NCI-H1092 treated with DMSO at 0.1 percent for 48 hours (cell line): ENCODE data around the gene FREM1.

ENCODE experiments used
- DNase-seq: peaks from one replicate; lab custom pipeline; 2025; lab: John Stamatoyannopoulos, UW

The FREM1 gene

GRCh38 chr9:14870090-14870489 is 40.1 kb downstream of the FREM1 start:
- DNase-seq, result no peak

- DNase-seq, result no peak
Observed at GRCh38 chr9:14869671-14870070, 40.6 kb downstream of the FREM1 start.

GRCh38 chr9:14868772-14869583 is 41.2 kb downstream of the FREM1 start:
- no peak for DNase-seq

- no peak for DNase-seq
Observed at GRCh38 chr9:14868418-14868771, 41.8 kb downstream of the FREM1 start.

GRCh38 chr9:14866200-14866749 is 44.0 kb downstream of the FREM1 start:
- DNase-seq, result no peak

- DNase-seq, result no peak
Observed at GRCh38 chr9:14864309-14864708, 45.9 kb downstream of the FREM1 start.

- no peak for DNase-seq
Observed at GRCh38 chr9:14863402-14863801, 46.8 kb downstream of the FREM1 start.

GRCh38 chr9:14857449-14858305 is 52.6 kb downstream of the FREM1 start:
- no peak for DNase-seq

GRCh38 chr9:14849851-14850250 is 60.4 kb downstream of the FREM1 start:
- DNase-seq, result no peak

- DNase-seq, result no peak
Observed at GRCh38 chr9:14849296-14849695, 60.9 kb downstream of the FREM1 start.

GRCh38 chr9:14846871-14847311 is 63.3 kb downstream of the FREM1 start:
- peak; percentile 56 for DNase-seq

GRCh38 chr9:14843163-14843562 is 67.1 kb downstream of the FREM1 start:
- DNase-seq, result no peak

- DNase-seq, result no peak
Observed at GRCh38 chr9:14842269-14842668, 68.0 kb downstream of the FREM1 start.

GRCh38 chr9:14838701-14839100 is 71.5 kb downstream of the FREM1 start:
- DNase-seq, result no peak

GRCh38 chr9:14836885-14837284 is 73.3 kb downstream of the FREM1 start:
- DNase-seq, result no peak

- no peak for DNase-seq
Observed at GRCh38 chr9:14831661-14832060, 78.6 kb downstream of the FREM1 start.

GRCh38 chr9:14831074-14831473 is 79.2 kb downstream of the FREM1 start:
- no peak for DNase-seq

GRCh38 chr9:14830057-14830456 is 80.2 kb downstream of the FREM1 start:
- DNase-seq, result no peak

- DNase-seq, result no peak
Observed at GRCh38 chr9:14829204-14829603, 81.0 kb downstream of the FREM1 start.

- peak; percentile 13 for DNase-seq
Observed at GRCh38 chr9:14827805-14828204, 82.4 kb downstream of the FREM1 start.

GRCh38 chr9:14824481-14824880 is 85.7 kb downstream of the FREM1 start:
- DNase-seq, result no peak

GRCh38 chr9:14823800-14824199 is 86.4 kb downstream of the FREM1 start:
- DNase-seq, result no peak

GRCh38 chr9:14822666-14823065 is 87.6 kb downstream of the FREM1 start:
- no peak for DNase-seq
